Measurements from ENCODE around the gene OGDH. TPM values are rescaled to one million over a fixed set of nuclear protein-coding genes. Genes with fewer than 3 reads are reported as not detected.

OGDH gene
- total RNA-seq, 6 experiments from 2014 or later, result 46.6 to 63.2 (median 55.8) TPM

GRCh38 chr7:44581879-44582603, 24.4 kb upstream of the OGDH start, which contains the start of gene TMED4:
Gene TMED4 (minus strand): TSS chr7:44582231. CDS start chr7:44582206, 25 bp downstream.
- ATAC-seq (peak; percentile 94 to 98 (median 96)), DNase-seq (peak; percentile 100)
- Histone ChIP-seq H3K36me3 (peaks cover 0 to 30% (median 6%) of the 10 kb centered on the region in 4 donors), H3K4me1 (peaks cover 0 to 14% (median 5%) of the 10 kb centered on the region in 4 donors), H3K9me3 (no peaks in the 10 kb centered on the region), H3K27ac (peak within 1 kb of the TSS; percentile 95 to 97 (median 96)), H3K4me3 (peak within 1 kb of the TSS; percentile 84 to 94 (median 93)), H3K27me3 (no peaks in the 10 kb centered on the region)
- intact Hi-C loops (cut with DNase I), result loop anchor here in 1 of 2 donors (10.0 kb wide), 1 partner anchor 263 kb away; the partner anchor contains the start of gene H2AZ2
- WGBS (ENCODE audit: insufficient coverage, low coverage, low lambda C conversion rate, missing lambda C conversion rate), result 0% methylated on average over 5 of the region's 71 CpGs
- TF ChIP-seq CTCF (IDR thresholded peaks at IDR 0.05), result no peak
- peak; percentile 86 for TF ChIP-seq POLR2A (IDR thresholded peaks at IDR 0.05)

GRCh38 chr7:44583146-44583865, 23.1 kb upstream of the OGDH start:
- H3K4me1 ChIP-seq, result peaks cover 0 to 14% (median 5%) of the 10 kb centered on the region in 4 donors
- no peaks in the 10 kb centered on the region for H3K27me3 ChIP-seq
- H3K9me3 ChIP-seq, result no peaks in the 10 kb centered on the region
- peak overlapping the region; percentile 51 to 94 (median 93) for H3K4me3 ChIP-seq
- H3K36me3 ChIP-seq, result peaks cover 0 to 22% (median 6%) of the 10 kb centered on the region in 4 donors
- peak overlapping the region; percentile 95 to 97 (median 96) for H3K27ac ChIP-seq
- TF ChIP-seq CTCF (IDR thresholded peaks at IDR 0.05), result no peak
- no peak for ATAC-seq
- DNase-seq, result no peak
- intact Hi-C loops (cut with DNase I), result loop anchor here in 1 of 2 donors (10.0 kb wide), 1 partner anchor 261 kb away; the partner anchor contains the start of gene H2AZ2
- WGBS (ENCODE audit: insufficient coverage, low coverage, low lambda C conversion rate, missing lambda C conversion rate), result 84% methylated on average over 13 of the region's 13 CpGs

- WGBS (ENCODE audit: insufficient coverage, low coverage, low lambda C conversion rate, missing lambda C conversion rate), result 16% methylated on average over 6 of the region's 6 CpGs
- no peak overlapping the region for H3K27ac ChIP-seq
- no peaks in the 10 kb centered on the region for H3K27me3 ChIP-seq
- H3K36me3 ChIP-seq, result no peaks in the 10 kb centered on the region
- TF ChIP-seq CTCF (IDR thresholded peaks at IDR 0.05) (peak; percentile 61 to 71 (median 66)), POLR2A (IDR thresholded peaks at IDR 0.05) (no peak)
- peak; percentile 81 to 93 (median 87) for ATAC-seq
- intact Hi-C loops (cut with DNase I), result loop anchor here in 1 of 2 donors (10.0 kb wide), 1 partner anchor 257 kb away; the partner anchor contains the start of gene H2AZ2
- no peaks in the 10 kb centered on the region for H3K4me1 ChIP-seq
- H3K9me3 ChIP-seq, result no peaks in the 10 kb centered on the region
- DNase-seq, result no peak
- no peak overlapping the region for H3K4me3 ChIP-seq
These were observed 18.4 kb upstream of the OGDH start for GRCh38 chr7:44587843-44588711.

GRCh38 chr7:44590910-44591309, 15.5 kb upstream of the OGDH start:
- Histone ChIP-seq H3K27ac (no peak overlapping the region), H3K4me3 (no peak overlapping the region), H3K27me3 (no peaks in the 10 kb centered on the region), H3K36me3 (no peaks in the 10 kb centered on the region), H3K4me1 (no peaks in the 10 kb centered on the region), H3K9me3 (no peaks in the 10 kb centered on the region)
- WGBS (ENCODE audit: insufficient coverage, low coverage, low lambda C conversion rate, missing lambda C conversion rate), result no CpG with 5 or more reads among the region's 1 CpG
- no peak for ATAC-seq
- intact Hi-C loops (cut with DNase I), result no loop called here
- DNase-seq, result no peak
- no peak for TF ChIP-seq CTCF (IDR thresholded peaks at IDR 0.05)
- TF ChIP-seq POLR2A (IDR thresholded peaks at IDR 0.05), result no peak
